GM12891 (cell line): ENCODE results near the gene KCND2.

Source experiments
- POLR2A ChIP-seq: IDR thresholded peaks from 2 replicates; pipeline ENCODE4 v1.6.1; 2011; ENCODE audit warnings: low read depth, low read length, control low read depth
- TAF1 ChIP-seq: IDR thresholded peaks from 2 replicates; pipeline ENCODE4 v1.6.1; 2011; ENCODE audit warnings: low read depth, low read length, control low read depth

DNA sequence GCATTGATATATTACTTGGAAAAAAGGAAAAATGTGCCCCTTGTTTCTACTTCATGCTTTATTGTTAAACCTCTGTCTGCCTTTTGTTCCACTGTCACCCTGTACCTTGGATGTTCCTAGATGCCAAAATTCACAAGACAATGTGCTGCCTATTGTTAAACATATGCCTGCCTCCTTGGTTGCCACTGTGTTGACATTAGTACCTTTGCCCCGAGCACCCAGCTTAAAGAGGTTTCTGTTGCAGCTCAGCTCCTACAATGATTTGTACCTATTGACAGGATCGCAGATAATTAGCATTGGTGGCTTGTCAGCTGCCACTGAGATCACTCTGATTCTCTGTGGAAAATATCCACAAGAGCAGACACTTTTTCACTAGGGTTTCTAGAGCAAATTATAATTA is 188.0 kb downstream of the KCND2 start:
- no peak for TF ChIP-seq TAF1
- no peak for TF ChIP-seq POLR2A
